ENCODE data around the gene CENPN. TPM values are rescaled to one million over a fixed set of nuclear protein-coding genes. Genes with fewer than 3 reads are reported as not detected.

Gene CENPN
- 7.0 and 11.0 TPM in 2 replicates for total RNA-seq

- DNase-seq (ENCODE audit: low read depth): peak; percentile 94
- H3K4me3 ChIP-seq (ENCODE audit: low read depth, low read length): peak within 1 kb of the TSS; percentile 66
- TF ChIP-seq CTCF (IDR thresholded peaks at IDR 0.05; ENCODE audit: insufficient read depth, low read length, poor library complexity, severe bottlenecking): no peak
- H3K27me3 ChIP-seq (ENCODE audit: control insufficient read depth, insufficient read depth, low read length): no peaks in the 10 kb centered on the region
- no peaks in the 10 kb centered on the region for H3K36me3 ChIP-seq (ENCODE audit: control insufficient read depth, insufficient read depth, low read length)
Observed at GRCh38 chr16:81006813-81007695, at the start of gene CENPN, which contains the start of gene CMC2. Gene CENPN, plus strand, starts transcription at chr16:81007214. Its CDS starts 4,726 bp downstream, at chr16:81011940. Gene CMC2, minus strand, starts transcription at chr16:81006885. Its CDS starts 9,491 bp downstream, at chr16:80997394.

DNA sequence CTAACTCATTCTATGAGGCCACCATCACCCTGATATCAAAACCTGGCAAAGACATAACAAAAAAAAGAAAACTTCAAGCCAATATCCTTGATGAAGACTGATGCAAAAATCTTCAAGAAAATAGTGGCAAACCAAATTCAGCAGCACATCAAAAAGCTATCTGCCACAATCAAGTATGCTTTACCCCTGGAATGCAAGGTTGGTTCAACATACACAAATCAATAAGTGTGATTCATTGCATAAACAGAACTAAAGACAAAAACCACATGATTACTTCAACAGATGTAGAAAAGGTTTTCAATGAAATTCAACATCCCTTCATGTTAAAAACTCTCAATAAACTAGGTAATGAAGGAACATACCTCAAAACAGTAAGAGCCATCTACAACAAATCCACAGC, 48.7 kb upstream of the CENPN start:
- Histone ChIP-seq H3K4me3 (ENCODE audit: low read depth, low read length) (no peak overlapping the region), H3K27me3 (ENCODE audit: control insufficient read depth, insufficient read depth, low read length) (no peaks in the 10 kb centered on the region), H3K36me3 (ENCODE audit: control insufficient read depth, insufficient read depth, low read length) (no peaks in the 10 kb centered on the region)
- no peak for TF ChIP-seq CTCF (IDR thresholded peaks at IDR 0.05; ENCODE audit: insufficient read depth, low read length, poor library complexity, severe bottlenecking)
- DNase-seq (ENCODE audit: low read depth): no peak

- no peaks in the 10 kb centered on the region for H3K27me3 ChIP-seq (ENCODE audit: control insufficient read depth, insufficient read depth, low read length)
- DNase-seq (ENCODE audit: low read depth): no peak
- H3K36me3 ChIP-seq (ENCODE audit: control insufficient read depth, insufficient read depth, low read length): no peaks in the 10 kb centered on the region
- no peak overlapping the region for H3K4me3 ChIP-seq (ENCODE audit: low read depth, low read length)
- no peak for TF ChIP-seq CTCF (IDR thresholded peaks at IDR 0.05; ENCODE audit: insufficient read depth, low read length, poor library complexity, severe bottlenecking)
Observed at GRCh38 chr16:80962879-80963278, 44.1 kb upstream of the CENPN start.

DNA sequence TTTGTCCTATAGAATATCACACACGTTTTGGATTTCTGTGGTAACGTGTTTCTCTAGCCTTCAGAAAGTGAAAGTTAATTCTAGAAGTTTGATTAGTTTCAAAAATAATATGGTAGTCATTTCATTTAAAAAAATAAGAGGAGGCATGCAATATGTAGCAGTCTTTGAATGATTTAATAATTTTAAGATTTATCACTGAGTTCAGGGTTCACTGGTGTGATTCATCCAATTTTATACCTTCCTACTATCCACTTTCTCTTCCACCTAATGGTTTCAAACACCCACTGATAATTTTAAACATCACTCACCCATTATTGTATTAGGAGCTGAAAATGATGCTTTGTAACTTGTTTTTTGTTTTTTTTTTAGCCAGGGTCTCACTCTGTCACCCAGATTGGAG, 42.7 kb upstream of the CENPN start:
- no peak for TF ChIP-seq CTCF (IDR thresholded peaks at IDR 0.05; ENCODE audit: insufficient read depth, low read length, poor library complexity, severe bottlenecking)
- H3K4me3 ChIP-seq (ENCODE audit: low read depth, low read length): no peak overlapping the region
- H3K27me3 ChIP-seq (ENCODE audit: control insufficient read depth, insufficient read depth, low read length): no peaks in the 10 kb centered on the region
- H3K36me3 ChIP-seq (ENCODE audit: control insufficient read depth, insufficient read depth, low read length): no peaks in the 10 kb centered on the region
- no peak for DNase-seq (ENCODE audit: low read depth)

DNA sequence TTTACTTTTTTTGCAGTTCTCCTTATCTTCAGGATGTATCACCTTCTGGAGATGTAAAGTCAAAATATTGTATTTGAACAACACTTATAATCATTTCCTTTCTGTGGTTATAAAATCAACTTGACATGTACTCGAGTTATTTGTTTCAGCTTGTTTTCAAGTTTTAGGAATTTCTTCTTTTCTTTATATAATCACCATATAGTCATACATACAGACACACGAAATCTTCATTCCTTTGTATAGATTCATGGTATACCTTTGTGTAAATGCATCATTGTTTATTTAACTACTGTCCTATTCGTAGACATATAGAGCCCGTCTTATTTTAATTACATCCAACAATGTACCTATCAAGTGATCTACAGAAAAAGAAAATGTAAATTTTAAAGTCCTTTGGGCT, 40.4 kb upstream of the CENPN start:
- no peaks in the 10 kb centered on the region for H3K27me3 ChIP-seq (ENCODE audit: control insufficient read depth, insufficient read depth, low read length)
- no peaks in the 10 kb centered on the region for H3K36me3 ChIP-seq (ENCODE audit: control insufficient read depth, insufficient read depth, low read length)
- DNase-seq (ENCODE audit: low read depth): no peak
- no peak overlapping the region for H3K4me3 ChIP-seq (ENCODE audit: low read depth, low read length)
- no peak for TF ChIP-seq CTCF (IDR thresholded peaks at IDR 0.05; ENCODE audit: insufficient read depth, low read length, poor library complexity, severe bottlenecking)

Measured in kidney epithelial cell (primary cell).